DMS153 treated with DMSO at 0.1 percent for 48 hours (cell line): ENCODE results near the gene MGAM2.
"Not testable (repeated sequence)": the region's sequence is repeated elsewhere in the genome, so short reads cannot be mapped to it uniquely, and the experiment has no call there.

Experiments used
- DNase-seq: peaks from one replicate; lab custom pipeline; 2025; ENCODE audit not compliant: unreplicated experiment; lab: John Stamatoyannopoulos, UW

MGAM2 gene

GRCh38 chr7:142111499-142111898 is at the start of gene MGAM2:
TSS of gene MGAM2 (plus strand) at chr7:142111718. CDS start at chr7:142116874, 5,156 bp downstream.
- DNase-seq = peak; percentile 29

DNA sequence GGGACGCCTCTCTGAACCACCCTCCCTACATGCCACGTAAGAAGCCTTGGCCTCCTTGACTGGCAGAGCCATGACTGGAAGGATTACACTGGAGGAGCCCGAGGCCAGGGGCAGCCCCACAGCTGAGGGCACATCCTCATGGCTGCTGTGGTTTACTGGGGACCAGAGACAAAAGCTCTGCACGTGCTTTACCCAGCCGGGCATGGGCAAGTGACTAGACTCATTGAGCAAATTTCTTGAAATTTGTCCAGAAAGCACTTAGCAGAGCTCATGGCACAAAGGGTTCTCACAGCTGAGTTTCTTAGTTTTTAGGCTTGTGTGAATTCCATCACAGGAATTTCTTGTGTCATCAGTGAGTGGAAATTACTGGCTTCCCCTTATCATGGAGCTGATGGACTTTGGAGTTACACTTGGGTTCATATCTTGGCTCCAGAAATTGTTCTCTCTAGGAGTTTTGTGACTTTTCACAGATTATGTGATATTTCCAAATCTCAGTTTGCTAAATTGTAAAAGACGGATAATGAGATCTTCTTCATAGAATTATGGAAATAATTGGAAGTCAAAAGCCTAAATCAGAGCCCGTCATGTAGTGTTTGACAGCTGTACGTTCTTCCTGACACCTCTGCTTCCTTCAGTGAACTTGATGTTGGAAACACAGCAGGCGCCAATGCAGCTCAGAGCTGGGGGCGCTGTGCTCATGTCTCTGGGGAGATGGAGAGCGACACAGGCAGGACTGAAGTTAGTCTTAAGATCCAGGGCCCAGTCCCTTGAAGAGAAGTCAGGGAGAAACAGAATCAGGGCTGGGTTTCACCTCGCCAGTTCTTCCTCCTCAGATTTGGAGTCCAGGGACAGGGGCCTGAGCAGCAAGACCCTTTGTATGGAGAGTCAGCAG is 47.7 kb upstream of the MGAM2 start:
- DNase-seq = no peak

GRCh38 chr7:142066536-142066935 is 45.0 kb upstream of the MGAM2 start:
- no peak for DNase-seq

GRCh38 chr7:142077762-142078161 is 33.8 kb upstream of the MGAM2 start:
- no peak for DNase-seq

GRCh38 chr7:142083605-142084004 is 27.9 kb upstream of the MGAM2 start:
- DNase-seq = no peak

- DNase-seq = no peak
These were observed 26.1 kb upstream of the MGAM2 start for GRCh38 chr7:142085428-142085827.

DNA sequence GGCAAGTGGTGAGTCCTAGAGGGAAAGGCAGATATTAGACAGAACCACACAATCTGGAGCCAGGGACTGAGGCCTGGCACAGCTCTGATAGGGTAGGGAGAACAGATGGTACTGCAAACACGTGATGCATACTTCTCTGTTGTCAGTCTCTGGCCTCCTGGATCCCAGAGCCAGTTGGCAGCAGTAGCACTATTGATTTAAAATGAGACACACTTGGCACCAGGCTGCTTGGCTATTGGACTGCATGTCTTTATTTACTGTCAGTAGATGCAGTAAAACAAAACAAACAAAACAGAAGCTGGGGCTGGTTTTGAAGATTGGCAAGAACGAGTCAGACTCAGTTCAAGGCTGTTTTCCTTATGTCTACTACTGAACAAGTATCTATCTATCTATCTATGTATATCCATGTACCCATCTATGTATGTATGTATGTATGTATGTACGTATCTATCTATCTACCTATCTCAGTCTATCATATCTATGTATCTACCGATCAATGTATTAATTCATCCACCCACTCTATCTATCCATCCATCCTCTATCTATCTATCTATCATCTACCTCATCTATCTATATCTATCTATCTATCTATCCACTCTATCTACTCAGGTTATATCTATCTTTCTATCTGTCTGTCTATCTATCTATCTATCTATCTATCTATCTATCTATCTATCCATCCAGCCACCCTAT is 23.4 kb upstream of the MGAM2 start:
- peak; percentile 11 for DNase-seq

DNA sequence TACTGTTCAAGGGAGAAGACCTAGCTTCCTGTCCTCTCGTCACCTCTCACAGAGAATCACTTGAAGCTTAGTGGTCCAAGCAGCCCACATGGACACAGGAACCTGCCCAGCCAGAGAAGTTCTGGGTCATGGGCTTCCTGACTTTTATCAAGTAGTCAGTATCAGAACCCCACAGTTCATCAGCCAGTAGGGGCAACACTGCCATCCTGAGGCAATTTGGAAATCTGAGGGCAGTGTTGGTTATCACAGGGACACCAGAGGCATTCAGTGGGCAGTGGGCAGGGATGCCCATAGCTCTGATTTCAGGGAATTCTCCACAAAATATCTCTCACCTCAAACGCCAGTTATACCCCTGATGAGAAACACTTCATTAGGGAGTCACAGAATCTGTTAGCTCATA is 22.5 kb upstream of the MGAM2 start:
- peak; percentile 9 for DNase-seq

DNA sequence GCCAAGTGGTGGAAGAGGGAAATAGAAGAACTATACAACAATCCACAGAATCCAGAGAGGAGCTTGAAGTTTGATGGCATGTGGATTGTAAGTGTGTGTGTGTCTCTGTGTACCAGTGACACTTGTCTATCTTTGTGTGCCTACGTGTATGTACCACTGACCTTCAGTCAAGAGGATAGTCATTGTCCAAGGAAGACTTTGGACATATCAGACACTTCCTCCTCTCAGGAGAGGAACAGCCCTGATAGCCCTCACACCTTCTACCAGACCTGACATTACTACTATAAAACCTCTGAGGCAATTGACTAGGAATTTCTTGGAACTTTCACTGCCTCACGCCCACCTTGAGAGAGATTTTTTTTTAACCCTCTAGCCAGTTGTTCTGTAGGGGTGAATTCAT is 19.6 kb upstream of the MGAM2 start:
- no peak for DNase-seq

- no peak for DNase-seq
These were observed 16.7 kb upstream of the MGAM2 start for GRCh38 chr7:142094861-142095260.

DNA sequence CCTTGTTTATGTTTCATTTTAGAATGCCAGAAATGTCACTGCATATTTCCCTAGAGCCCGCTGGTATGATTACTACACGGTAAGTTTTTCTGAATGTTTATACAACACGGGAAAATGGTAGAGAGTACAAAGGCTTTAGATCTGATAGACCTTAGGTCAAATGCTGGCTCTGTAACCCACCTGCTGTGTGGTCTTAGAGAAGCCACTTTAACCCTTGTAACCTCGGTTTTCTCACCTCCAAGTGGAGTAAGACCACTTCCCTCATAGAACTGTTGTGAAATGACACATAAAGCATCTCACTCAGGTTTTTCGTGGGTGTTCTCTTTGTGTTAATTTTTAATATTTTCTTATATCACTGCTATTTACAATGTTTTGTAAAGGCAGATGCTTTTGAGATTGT is 13.9 kb upstream of the MGAM2 start:
- no peak for DNase-seq

- DNase-seq = no peak
These were observed 13.5 kb upstream of the MGAM2 start for GRCh38 chr7:142098004-142098403.

DNA sequence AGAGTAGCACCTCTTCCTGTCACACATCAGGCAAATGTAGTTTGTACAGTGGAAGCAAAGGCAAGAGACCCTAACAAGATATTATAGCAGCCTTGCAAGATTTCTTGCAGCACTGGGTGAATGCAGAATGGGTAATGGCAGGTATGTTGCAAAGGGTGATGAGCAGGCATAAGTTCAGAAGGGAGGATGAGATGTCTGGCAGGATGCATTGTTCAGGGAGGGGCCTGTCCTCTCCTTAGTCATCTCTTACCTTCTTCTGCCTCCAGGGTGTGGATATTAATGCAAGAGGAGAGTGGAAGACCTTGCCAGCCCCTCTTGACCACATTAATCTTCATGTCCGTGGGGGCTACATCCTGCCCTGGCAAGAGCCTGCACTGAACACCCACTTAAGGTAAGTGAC is 12.2 kb upstream of the MGAM2 start:
- DNase-seq = not testable (repeated sequence)

GRCh38 chr7:142100634-142101033 is 10.9 kb upstream of the MGAM2 start:
- DNase-seq = no peak

DNA sequence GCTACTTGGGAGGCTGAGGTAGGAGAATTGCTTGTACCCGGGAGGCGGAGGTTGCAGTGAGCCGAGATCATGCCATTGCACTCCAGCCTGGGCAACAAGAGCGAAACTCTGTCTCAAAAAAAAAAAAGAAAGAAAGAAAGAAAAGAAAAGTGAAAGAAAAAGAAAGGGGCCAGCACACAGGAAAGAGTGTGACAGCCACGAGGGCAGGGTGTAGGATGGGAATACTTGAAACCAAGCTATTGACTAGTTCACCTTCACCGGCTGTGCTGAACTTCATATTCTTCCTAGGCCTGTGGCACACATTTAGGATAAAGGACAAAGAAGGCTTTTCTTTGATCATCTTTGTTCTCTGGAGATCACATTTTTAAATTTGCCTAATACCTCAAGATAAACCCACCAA is 9.7 kb upstream of the MGAM2 start:
- not testable (repeated sequence) for DNase-seq

- no peak for DNase-seq
These were observed 6.7 kb upstream of the MGAM2 start for GRCh38 chr7:142104550-142105527.

GRCh38 chr7:142108728-142109505 is 2.6 kb upstream of the MGAM2 start:
- DNase-seq = no peak

DNA sequence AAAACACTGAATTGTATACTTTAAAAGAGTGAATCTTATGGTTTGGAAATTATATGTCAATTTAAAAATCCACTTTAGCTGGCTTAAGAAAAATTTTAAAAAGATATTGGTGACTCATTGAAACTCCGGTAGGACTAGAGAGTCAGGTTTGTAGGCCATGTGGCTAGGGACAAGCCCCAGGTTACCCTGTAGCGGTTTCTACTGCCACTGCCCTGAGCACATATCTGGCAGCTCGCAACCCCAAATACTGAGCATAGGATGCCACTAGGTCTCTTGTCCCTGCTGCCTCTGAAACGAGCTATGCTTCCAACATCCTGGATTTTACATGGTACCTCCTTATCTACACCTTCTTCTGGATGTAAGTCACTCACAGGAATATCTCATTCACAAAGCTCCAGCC is 1.4 kb upstream of the MGAM2 start:
- no peak for DNase-seq

- no peak for DNase-seq
These were observed 880 bp upstream of the MGAM2 start for GRCh38 chr7:142110638-142111037.

GRCh38 chr7:142112086-142112485 is 568 bp downstream of the MGAM2 start:
- no peak for DNase-seq
